ENCODE results near the gene CT47C1.
A peak's percentile ranks its signal among the peaks of the same experiment; 100 is the strongest.
"Not testable (repeated sequence)": the region's sequence is repeated elsewhere in the genome, so short reads cannot be mapped to it uniquely, and the experiment has no call there.

CT47C1 gene

GRCh38 chrX:119072744-119073143 lies at the start of gene CT47C1:
Gene CT47C1 (plus strand): TSS chrX:119072993. CDS start chrX:119073226, 233 bp downstream.
- DNase-seq = no peak

DNA sequence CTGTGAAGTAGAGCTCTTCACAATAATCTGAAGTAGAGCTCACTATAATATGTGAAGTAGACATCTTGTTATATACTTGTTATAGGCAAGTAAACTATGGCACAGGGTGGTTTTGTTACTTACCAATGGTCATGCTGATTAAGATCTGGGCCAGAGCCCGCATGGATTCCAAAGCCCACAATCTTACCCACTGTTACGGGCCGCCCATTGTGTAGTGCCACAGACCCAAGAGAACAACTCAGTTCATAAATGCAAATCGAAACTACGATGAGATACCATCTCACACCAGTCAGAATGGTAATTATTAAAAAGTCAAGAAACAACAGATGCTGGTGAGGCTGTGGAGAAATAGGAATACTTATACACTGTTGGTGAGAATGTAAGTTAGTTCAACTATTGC lies 46.9 kb upstream of the CT47C1 start:
- no peak for DNase-seq

GRCh38 chrX:119026344-119026743 lies 46.4 kb upstream of the CT47C1 start:
- not testable (repeated sequence) for DNase-seq

- not testable (repeated sequence) for DNase-seq
These were observed 44.6 kb upstream of the CT47C1 start for GRCh38 chrX:119027960-119028732.

DNA sequence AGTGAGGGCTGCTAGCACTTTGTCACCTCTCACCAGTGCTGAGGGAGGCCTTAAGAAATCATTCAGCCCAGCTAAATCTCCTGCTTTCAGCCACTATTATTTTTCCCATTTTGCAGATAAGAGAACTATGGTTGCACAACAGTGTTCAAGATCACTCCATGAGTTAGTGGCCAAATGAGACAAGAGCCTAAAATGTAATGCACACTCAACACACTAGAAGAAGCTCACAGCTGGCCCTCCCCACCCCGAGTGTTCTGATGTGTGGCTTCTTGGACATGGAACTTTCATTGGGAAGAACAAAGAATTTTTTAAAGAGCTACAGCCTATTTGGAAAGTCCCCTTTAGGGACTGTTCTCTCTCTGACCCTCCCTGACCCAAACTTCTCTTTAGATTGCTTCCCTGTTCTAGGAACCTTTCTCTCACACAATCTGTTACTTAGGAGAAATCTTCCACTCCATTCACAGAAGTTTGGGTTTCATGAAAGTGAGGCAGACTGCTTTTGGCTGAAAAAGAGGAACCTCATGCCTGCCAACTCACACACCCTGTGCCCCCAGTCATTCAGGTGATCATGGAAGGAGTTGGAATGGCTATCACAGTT lies 44.0 kb upstream of the CT47C1 start:
- DNase-seq = no peak

DNA sequence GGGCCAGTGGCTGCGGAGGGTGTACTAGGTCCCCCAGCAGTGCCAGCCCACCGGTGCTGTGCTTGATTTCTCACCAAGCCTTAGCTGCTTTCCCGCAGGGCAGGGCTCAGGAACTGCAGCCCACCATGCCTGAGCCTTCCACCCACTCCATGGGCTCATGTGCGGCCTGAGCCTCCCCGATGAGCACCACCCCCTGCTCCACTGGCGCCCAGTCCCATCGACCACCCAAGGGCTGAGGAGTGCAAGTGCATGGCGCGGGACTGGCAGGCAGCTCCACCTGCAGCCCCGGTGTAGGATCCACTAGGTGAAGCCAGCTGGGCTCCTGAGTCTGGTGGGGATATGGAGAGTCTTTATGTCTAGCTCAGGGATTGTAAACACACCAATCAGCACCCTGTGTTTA lies 43.1 kb upstream of the CT47C1 start:
- not testable (repeated sequence) for DNase-seq

DNA sequence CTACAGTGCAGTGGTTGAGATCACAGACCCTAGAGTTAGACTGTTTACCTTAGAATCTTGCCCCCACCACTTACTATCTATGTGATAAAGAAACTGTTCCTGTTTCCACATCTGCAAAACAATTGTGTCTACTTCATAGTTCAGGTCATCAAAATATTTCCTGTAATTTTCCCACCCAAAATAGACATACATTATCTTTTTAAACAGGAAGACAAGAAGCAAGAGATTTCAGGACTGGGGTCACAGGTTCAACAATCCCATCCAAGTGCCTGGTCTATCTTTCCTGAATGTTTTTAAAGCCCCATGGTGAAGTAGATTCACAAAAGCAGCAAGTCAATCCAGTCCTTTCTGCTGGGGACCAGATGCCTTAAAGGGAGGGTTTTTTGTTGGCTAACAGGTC lies 41.8 kb upstream of the CT47C1 start:
- no peak for DNase-seq

GRCh38 chrX:119036107-119037029 lies 36.4 kb upstream of the CT47C1 start:
- no peak for DNase-seq

GRCh38 chrX:119040432-119040831 lies 32.4 kb upstream of the CT47C1 start:
- no peak for DNase-seq

- DNase-seq = peak in 1 of 2 donors; percentile 16
These were observed 31.6 kb upstream of the CT47C1 start for GRCh38 chrX:119041175-119041574.

DNA sequence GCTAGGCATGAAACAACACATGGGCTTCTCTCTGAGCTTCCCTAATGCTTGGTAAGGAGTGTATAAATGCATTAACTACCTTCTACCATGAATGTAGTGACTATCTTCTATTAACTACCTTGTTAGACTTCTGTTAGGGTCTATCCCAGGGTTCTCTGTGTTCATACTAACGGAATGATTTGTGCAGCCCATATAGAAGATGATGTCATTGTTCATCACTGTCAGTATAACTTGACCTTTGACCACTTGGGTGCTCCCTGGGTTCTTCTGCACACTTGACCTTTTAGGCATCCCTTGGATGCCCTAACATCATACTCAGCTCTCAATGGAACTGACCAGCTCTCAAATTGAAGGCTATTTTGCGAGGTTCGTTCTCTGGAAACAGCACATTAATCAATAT lies 30.8 kb upstream of the CT47C1 start:
- no peak for DNase-seq

GRCh38 chrX:119042996-119043395 lies 29.8 kb upstream of the CT47C1 start:
- no peak for DNase-seq

DNA sequence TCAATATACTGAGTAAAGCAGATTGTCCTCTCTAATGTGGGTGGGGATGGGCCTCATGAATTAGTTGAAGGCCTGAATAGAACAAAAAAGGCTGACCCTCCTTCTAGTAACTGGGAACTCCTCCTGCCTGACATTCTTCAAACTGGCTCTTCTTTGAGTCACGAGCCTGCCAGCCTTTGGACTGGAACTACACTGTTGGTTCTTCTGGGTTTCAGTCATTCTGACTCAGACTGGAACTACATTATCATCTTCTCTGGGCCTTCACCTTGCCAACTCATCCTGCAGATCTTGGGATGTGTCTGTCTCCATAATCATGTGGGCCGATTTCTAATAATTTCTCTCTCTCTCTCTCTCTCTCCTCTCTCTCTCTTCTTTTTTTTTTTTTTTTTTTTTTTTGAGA lies 26.9 kb upstream of the CT47C1 start:
- no peak for DNase-seq

- no peak for DNase-seq
These were observed 17.1 kb upstream of the CT47C1 start for GRCh38 chrX:119055687-119056086.

DNA sequence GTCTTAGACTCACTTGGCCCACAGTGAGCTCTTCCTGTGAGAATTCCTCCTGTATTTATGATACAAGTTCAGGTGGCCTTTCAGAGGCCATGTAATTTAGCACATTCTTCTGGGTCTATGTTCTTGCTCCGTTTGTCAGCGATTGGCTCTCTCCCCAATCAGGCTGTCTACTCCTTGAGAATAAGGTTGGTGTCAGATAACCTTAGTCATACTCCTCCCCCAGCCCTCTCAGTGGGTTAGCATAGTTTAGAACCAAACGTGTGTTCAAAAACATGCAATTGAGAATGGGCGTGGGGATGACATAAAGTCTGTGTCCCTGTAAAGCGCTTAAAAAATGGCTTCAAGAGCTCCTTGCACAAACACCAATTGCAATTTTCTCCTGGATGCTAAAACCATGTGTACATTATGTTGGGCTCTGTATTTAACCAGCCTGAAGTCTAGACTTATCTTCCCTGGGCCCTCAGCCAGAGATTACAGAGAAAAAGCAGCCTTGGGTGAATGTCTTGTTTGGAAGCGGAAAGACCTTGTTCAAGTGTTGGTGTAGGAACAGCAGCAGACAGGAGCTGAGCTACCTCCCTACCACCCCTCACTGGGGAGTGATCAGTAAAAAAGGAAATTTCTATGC lies 9.9 kb upstream of the CT47C1 start:
- DNase-seq = no peak

- no peak for DNase-seq
These were observed 9.4 kb upstream of the CT47C1 start for GRCh38 chrX:119063428-119063827.

- peak; percentile 29 to 41 for DNase-seq
These were observed 5.6 kb upstream of the CT47C1 start for GRCh38 chrX:119067023-119067739.

DNA sequence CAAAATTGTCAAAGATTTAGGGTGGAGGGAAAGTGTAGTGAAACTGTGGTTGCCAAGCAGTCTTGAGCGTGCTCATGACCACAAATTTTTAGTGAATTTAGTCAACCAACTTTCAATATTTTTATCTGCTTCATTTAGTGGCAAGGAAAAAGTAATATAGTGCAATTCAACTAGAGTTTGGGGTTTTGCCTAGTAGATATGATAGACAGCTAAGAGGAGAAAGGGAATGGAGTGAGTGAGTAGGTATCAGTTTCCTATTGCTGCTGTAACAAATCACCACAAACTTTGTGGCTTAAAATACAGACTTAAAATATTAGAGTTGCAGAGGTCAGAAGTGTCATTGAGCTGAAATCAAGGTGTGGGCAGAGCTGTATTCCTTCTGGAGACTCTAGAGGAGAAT lies 3.7 kb upstream of the CT47C1 start:
- no peak for DNase-seq

DNA sequence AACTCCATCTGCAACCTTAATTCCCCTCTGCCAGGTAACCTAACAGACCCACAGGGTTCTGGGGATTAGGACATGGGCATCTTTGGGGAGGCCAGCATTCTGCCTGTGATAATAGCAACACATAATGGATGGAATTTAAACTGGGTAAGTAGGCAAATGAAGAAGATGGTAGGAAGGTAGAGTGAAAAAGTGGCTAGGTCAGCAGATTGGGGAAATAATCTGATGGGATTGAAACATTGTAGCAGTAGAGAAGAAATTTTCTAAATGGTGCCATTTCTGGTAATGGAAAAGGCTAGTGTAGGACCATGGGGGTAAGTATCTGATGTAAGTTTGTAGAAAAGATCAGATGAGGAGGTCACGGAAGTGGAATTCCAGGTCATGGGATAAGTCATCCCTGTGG lies 3.0 kb upstream of the CT47C1 start:
- DNase-seq = no peak

DNA sequence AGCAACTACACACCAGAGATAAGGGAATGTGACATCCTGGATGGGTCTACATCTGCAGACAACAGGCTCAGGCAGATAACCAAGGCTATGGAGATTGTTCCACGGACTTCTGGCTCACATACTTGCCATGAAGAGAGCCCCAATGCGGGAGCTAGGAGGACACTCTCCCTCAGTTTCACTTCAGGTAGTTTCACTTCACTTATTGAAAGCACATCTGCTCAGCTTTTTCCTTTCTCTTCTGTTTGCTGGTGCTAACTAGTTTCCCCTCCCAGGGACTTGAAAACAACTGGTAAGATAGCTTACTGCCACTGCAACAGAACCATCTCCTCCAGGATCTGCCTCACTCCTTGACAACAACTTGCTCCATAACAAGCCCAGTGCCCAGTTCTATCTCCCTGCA lies 1.4 kb upstream of the CT47C1 start:
- no peak for DNase-seq

DNA sequence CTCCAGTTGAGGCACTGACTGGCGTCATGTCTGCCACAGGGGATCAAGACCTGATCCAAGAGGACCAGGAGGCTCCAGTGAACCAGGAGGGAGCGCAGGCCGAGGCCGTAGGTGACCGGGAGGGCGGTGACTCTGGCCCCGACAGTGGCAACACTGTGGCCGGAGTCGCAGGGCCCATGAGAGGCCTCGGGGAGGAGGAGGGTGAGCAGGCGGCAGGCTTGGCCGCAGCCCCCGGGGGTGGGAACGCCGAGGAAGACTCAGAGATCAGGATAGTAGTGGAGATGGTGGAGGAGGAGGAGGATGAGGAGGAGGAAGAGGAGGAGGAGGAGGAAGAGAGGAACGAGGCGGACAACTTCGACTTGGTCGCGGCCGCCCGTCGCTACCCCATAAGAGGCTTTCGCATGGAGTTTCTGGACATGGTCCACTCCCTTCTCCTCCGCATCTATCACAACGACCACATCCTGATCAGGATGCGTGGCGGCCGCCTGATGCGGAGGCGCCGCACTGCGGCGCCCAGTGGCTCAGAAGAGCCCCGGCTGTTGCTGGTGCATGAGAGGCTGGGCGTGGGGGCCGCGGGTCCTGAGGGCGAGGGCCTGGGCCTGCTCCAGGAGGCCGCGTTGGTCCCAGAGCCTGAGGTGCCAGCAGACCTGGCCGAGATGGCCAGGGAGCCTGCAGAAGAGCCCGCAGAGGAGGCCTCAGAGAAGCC lies 560 bp downstream of the CT47C1 start:
- DNase-seq = no peak

DNA sequence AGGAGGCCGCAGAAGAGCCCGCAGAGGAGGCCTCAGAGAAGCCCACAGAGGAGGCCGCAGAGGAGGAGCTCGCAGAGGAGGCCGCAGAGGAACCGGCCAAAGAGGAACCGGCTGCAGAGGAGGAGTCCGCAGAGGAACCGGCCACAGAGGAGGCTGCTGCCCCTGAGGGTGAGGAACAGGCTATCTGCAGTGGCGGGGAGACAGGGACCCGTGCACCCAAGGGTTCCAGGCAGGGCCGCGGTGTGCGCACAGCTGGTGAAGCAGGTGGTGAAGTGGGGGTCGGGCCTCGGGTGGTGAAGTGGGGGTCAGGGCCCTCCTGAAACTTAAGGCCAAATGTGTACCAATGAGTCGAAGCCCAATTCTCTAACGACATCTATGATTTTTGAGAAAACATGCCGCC lies 1.1 kb downstream of the CT47C1 start:
- DNase-seq = no peak
